Lower leg skin (tissue), 3 donors: Measurements from ENCODE around the gene HOXA7.

Experiments used
- POLR2A ChIP-seq, 2 donors: fragments of 450-650 bp; IDR thresholded peaks; one replicate each; pipeline ENCODE4 v1.6.1; 2016 to 2017; ENCODE audit warnings: antibody characterized with exemption in 2 of 2, mild to moderate bottlenecking in 1 of 2, moderate library complexity in 1 of 2
- TF ChIP-seq, protein P1 (sequence below), 3 donors: fragments of 450-650 bp; IDR thresholded peaks; one replicate each; pipeline ENCODE4 v1.5.1; 2016; ENCODE audit warnings: antibody characterized with exemption in 3 of 3, mild to moderate bottlenecking in 3 of 3, moderate library complexity in 2 of 3

DNA sequence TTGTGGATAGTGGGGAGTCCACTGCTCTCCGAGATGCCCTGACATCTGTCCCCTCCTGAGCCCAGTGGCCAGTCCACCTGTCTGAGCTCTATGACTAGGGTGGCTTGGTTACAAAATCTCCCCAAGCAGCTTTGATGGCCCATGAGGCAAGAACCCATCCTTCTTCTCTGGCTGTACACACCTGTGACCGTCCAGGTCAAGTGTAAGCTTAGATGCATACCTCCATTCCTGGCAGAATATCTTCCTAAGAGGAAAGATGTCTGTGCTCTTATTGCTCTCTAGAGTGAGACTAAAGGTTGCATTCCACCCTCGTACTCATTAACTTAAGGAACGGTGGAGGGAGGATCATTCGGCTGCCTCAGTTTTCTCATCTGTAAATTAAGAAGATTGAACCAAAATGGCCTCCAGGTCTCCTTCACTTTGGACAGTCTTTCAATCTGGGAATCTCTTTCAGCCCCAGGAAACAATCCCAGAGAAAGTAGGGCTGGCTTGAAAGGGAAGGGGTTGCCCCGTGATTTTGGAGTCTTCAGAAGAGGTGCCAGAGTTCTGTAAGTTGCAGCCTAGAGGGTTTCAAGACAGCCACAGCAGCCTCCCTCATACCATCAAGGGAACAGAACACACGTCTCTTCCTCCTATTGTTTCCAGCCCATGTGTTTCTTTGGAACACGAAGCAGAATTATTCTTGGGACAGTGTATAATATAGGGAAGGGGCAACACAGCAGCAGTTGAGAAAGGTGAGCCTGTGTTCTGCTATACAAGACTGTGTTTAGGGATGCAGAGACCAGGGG is 31.4 kb downstream of the HOXA7 start:
- TF ChIP-seq, protein P1, sequence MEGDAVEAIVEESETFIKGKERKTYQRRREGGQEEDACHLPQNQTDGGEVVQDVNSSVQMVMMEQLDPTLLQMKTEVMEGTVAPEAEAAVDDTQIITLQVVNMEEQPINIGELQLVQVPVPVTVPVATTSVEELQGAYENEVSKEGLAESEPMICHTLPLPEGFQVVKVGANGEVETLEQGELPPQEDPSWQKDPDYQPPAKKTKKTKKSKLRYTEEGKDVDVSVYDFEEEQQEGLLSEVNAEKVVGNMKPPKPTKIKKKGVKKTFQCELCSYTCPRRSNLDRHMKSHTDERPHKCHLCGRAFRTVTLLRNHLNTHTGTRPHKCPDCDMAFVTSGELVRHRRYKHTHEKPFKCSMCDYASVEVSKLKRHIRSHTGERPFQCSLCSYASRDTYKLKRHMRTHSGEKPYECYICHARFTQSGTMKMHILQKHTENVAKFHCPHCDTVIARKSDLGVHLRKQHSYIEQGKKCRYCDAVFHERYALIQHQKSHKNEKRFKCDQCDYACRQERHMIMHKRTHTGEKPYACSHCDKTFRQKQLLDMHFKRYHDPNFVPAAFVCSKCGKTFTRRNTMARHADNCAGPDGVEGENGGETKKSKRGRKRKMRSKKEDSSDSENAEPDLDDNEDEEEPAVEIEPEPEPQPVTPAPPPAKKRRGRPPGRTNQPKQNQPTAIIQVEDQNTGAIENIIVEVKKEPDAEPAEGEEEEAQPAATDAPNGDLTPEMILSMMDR (IDR thresholded peaks at IDR 0.05) = no peak
- TF ChIP-seq POLR2A (IDR thresholded peaks at IDR 0.05) = no peak
